ENCODE measurements around the gene PHKB. TPM values are rescaled to one million over a fixed set of nuclear protein-coding genes. Genes with fewer than 3 reads are reported as not detected.

PHKB gene
- total and polyA plus RNA-seq, 2 donors (not counting 1 experiment from before 2014, with no cell fraction given) = 50.4 to 223 TPM

GRCh38 chr16:47503936-47504335, 42.8 kb downstream of the PHKB start:
- peaks cover 21 to 55% of the 10 kb centered on the region in 2 experiments for H3K36me3 ChIP-seq (replicated peaks in 1 of 2; ENCODE audit: control extremely low read depth in 1 of 2, control insufficient read depth in 1 of 2, extremely low read depth in 1 of 2, insufficient read depth in 2 of 2, low read length in 1 of 2)
- WGBS (ENCODE audit: insufficient coverage) = no CpG with 5 or more reads among the region's 1 CpG

GRCh38 chr16:47504599-47504998, 43.5 kb downstream of the PHKB start:
- POLR2A ChIA-PET = interaction anchor here (1.7 kb wide), 1 partner anchor 11 kb away, joined by 4 read pairs; no protein-coding TSS in a partner anchor
- peaks cover 6% of the 10 kb centered on the region for H3K79me2 ChIP-seq (ENCODE audit: control insufficient read depth, insufficient read depth, low read length)
- no peak for DNase-seq
- no peaks in the 10 kb centered on the region for H3K27me3 ChIP-seq (replicated peaks in 1 of 4; ENCODE audit: control extremely low read depth in 1 of 4, control insufficient read depth in 3 of 4, insufficient read depth in 4 of 4, low read length in 3 of 4)
- no peaks in the 10 kb centered on the region for H4K20me1 ChIP-seq (ENCODE audit: control insufficient read depth, insufficient read depth, low read length, poor library complexity, severe bottlenecking)
- peaks cover 8 to 9% of the 10 kb centered on the region in 2 donors for H3K4me1 ChIP-seq (ENCODE audit: control insufficient read depth in 2 of 2, insufficient read depth in 2 of 2, low read length in 2 of 2)
- no peak overlapping the region for H3K4me2 ChIP-seq (replicated peaks; ENCODE audit: low read depth, low read length, poor library complexity, severe bottlenecking)
- CTCF ChIA-PET = no interaction called here
- peaks cover 21 to 49% of the 10 kb centered on the region in 2 experiments for H3K36me3 ChIP-seq (replicated peaks in 1 of 2; ENCODE audit: control extremely low read depth in 1 of 2, control insufficient read depth in 1 of 2, extremely low read depth in 1 of 2, insufficient read depth in 2 of 2, low read length in 1 of 2)
- no peak overlapping the region for H3K27ac Mint-ChIP-seq
- no peak overlapping the region for H3K27ac ChIP-seq (ENCODE audit: low read length in 2 of 2)
- intact Hi-C loops (cut with micrococcal nuclease) = no loop called here
- no peak for TF ChIP-seq EZH2 (IDR thresholded peaks at IDR 0.05; ENCODE audit: borderline replicate concordance, insufficient read depth, low read depth, low read length, poor library complexity, severe bottlenecking)
- no peak for TF ChIP-seq CTCF (IDR thresholded peaks at IDR 0.05)
- WGBS (ENCODE audit: insufficient coverage) = 98% methylated on average over 6 of the region's 7 CpGs
- H3K9me3 ChIP-seq (ENCODE audit: control extremely low read depth in 1 of 3, control insufficient read depth in 2 of 3, insufficient read depth in 1 of 3, low read length in 2 of 3) = peaks cover 0 to 3% (median 0%) of the 10 kb centered on the region in 3 donors
- H3K4me3 Mint-ChIP-seq = no peak overlapping the region
- H3K9me3 Mint-ChIP-seq (ENCODE audit: insufficient read depth) = no peaks in the 10 kb centered on the region
- no peaks in the 10 kb centered on the region for H3K27me3 Mint-ChIP-seq
- no peak overlapping the region for H3K9ac ChIP-seq (ENCODE audit: low read length)
- H3K4me3 ChIP-seq (ENCODE audit: control extremely low read depth in 1 of 5, extremely low read depth in 1 of 5, insufficient read depth in 1 of 5, low read depth in 2 of 5, low read length in 4 of 5) = no peak overlapping the region
- ATAC-seq (ENCODE audit: low read depth) = no peak
- H3K4me1 Mint-ChIP-seq = peaks cover 17% of the 10 kb centered on the region
- H2AFZ ChIP-seq (ENCODE audit: insufficient read depth, low read depth, low read length, poor library complexity, severe bottlenecking) = no peak overlapping the region

More at GRCh38 chr16:47503936-47504335, 42.8 kb downstream of the PHKB start:
- no peak overlapping the region for H3K9ac ChIP-seq (ENCODE audit: low read length)
- H3K27ac ChIP-seq (ENCODE audit: low read length in 2 of 2) = no peak overlapping the region
- no peak for DNase-seq
- no peak overlapping the region for H3K4me3 ChIP-seq (ENCODE audit: control extremely low read depth in 1 of 5, extremely low read depth in 1 of 5, insufficient read depth in 1 of 5, low read depth in 2 of 5, low read length in 4 of 5)
- CTCF ChIA-PET = no interaction called here
- no peaks in the 10 kb centered on the region for H3K27me3 ChIP-seq (replicated peaks in 1 of 4; ENCODE audit: control extremely low read depth in 1 of 4, control insufficient read depth in 3 of 4, insufficient read depth in 4 of 4, low read length in 3 of 4)
- TF ChIP-seq EZH2 (IDR thresholded peaks at IDR 0.05; ENCODE audit: borderline replicate concordance, insufficient read depth, low read depth, low read length, poor library complexity, severe bottlenecking) (no peak), CTCF (IDR thresholded peaks at IDR 0.05) (no peak)
- peaks cover 8 to 9% of the 10 kb centered on the region in 2 donors for H3K4me1 ChIP-seq (ENCODE audit: control insufficient read depth in 2 of 2, insufficient read depth in 2 of 2, low read length in 2 of 2)
- peaks cover 11% of the 10 kb centered on the region for H3K79me2 ChIP-seq (ENCODE audit: control insufficient read depth, insufficient read depth, low read length)
- H3K9me3 ChIP-seq (ENCODE audit: control extremely low read depth in 1 of 3, control insufficient read depth in 2 of 3, insufficient read depth in 1 of 3, low read length in 2 of 3) = peaks cover 0 to 3% (median 0%) of the 10 kb centered on the region in 3 donors
- Mint-ChIP-seq H3K27me3 (no peaks in the 10 kb centered on the region), H3K4me3 (no peak overlapping the region), H3K9me3 (ENCODE audit: insufficient read depth) (no peaks in the 10 kb centered on the region), H3K4me1 (peaks cover 17% of the 10 kb centered on the region), H3K27ac (no peak overlapping the region)
- no peaks in the 10 kb centered on the region for H4K20me1 ChIP-seq (ENCODE audit: control insufficient read depth, insufficient read depth, low read length, poor library complexity, severe bottlenecking)
- no peak for ATAC-seq (ENCODE audit: low read depth)
- intact Hi-C loops (cut with micrococcal nuclease) = no loop called here
- no peak overlapping the region for H3K4me2 ChIP-seq (replicated peaks; ENCODE audit: low read depth, low read length, poor library complexity, severe bottlenecking)
- POLR2A ChIA-PET = interaction anchor here (1.7 kb wide), 1 partner anchor 10 kb away, joined by 4 read pairs; no protein-coding TSS in a partner anchor
- no peak overlapping the region for H2AFZ ChIP-seq (ENCODE audit: insufficient read depth, low read depth, low read length, poor library complexity, severe bottlenecking)

Data from B cell (primary cell).